Activated CD8-positive, alpha-beta memory T cell treated with anti-CD3 and anti-CD28 coated beads, Interleukin-2, amount 10 ng/mL, durations not matched to agents 7 days and 5 days (primary cell): ENCODE results near the gene REXO1. TPM values are rescaled to one million over a fixed set of nuclear protein-coding genes. Genes with fewer than 3 reads are reported as not detected.

ENCODE experiments used
- ATAC-seq: fragments of 150-1000 bp; cut with Tn5 transposase; one replicate; pipeline ENCODE4 v1.10.0; 2021; ENCODE audit warnings: moderate library complexity
- CTCF ChIA-PET: fragments of 350-600 bp; sonication (Branson Sonifier 250); formaldehyde crosslinking; loops from one replicate; lab custom pipeline; 2021; ENCODE audit warnings: antibody characterized with exemption; lab: Charles Lee
- DNase-seq: peaks from one replicate; pipeline ENCODE4 v3.0.0-alpha.2; 2020
- H3K27ac Mint-ChIP-seq: one replicate; pipeline ENCODE4 v1.8.0; 2021; ENCODE audit warnings: mild to moderate bottlenecking, mixed read lengths
- H3K27me3 Mint-ChIP-seq: one replicate; pipeline ENCODE4 v1.8.0; 2021; ENCODE audit warnings: mixed read lengths
- H3K36me3 Mint-ChIP-seq: one replicate; pipeline ENCODE4 v1.8.0; 2021; ENCODE audit warnings: mild to moderate bottlenecking, mixed read lengths
- H3K4me1 Mint-ChIP-seq: one replicate; pipeline ENCODE4 v1.8.0; 2021; ENCODE audit warnings: mixed read lengths
- H3K4me3 Mint-ChIP-seq: one replicate; pipeline ENCODE4 v1.8.0; 2021; ENCODE audit warnings: mild to moderate bottlenecking, moderate library complexity, mixed read lengths
- H3K9me3 Mint-ChIP-seq: one replicate; pipeline ENCODE4 v1.8.0; 2022; ENCODE audit warnings: low read depth, mixed read lengths
- total RNA-seq, 2 experiments: library from RNA; stranded (reverse); gene quantifications; one replicate each; pipeline ENCODE4 v1.2.3, GENCODE V29; 2021

REXO1 gene
- total RNA-seq, 2 experiments from 2014 or later = 58.4 to 68.4 TPM

- Mint-ChIP-seq H3K4me1 (peaks cover 38% of the 10 kb centered on the region), H3K27me3 (no peaks in the 10 kb centered on the region), H3K4me3 (peak overlapping the region; percentile 99), H3K9me3 (no peaks in the 10 kb centered on the region), H3K27ac (peak overlapping the region; percentile 98), H3K36me3 (peaks cover 11% of the 10 kb centered on the region)
- ATAC-seq (no peak), DNase-seq (no peak)
- CTCF ChIA-PET = interaction anchor here (0.6 to 2.9 kb wide), 7 partner anchors 9 to 210 kb away, joined by 3 to 27 read pairs (median 6); no protein-coding TSS in a partner anchor
These were observed 25.5 kb upstream of the REXO1 start for GRCh38 chr19:1873524-1874473.

GRCh38 chr19:1872807-1873523, 24.7 kb upstream of the REXO1 start:
- Mint-ChIP-seq H3K9me3 (no peaks in the 10 kb centered on the region), H3K4me1 (peaks cover 43% of the 10 kb centered on the region), H3K27me3 (no peaks in the 10 kb centered on the region), H3K27ac (no peak overlapping the region), H3K4me3 (no peak overlapping the region), H3K36me3 (peaks cover 11% of the 10 kb centered on the region)
- CTCF ChIA-PET = interaction anchor here (1.4 kb wide), 1 partner anchor 17 kb away, joined by 3 read pairs; no protein-coding TSS in a partner anchor
- ATAC-seq = no peak
- DNase-seq = no peak

GRCh38 chr19:1871630-1872029, 23.3 kb upstream of the REXO1 start:
- ATAC-seq (no peak), DNase-seq (no peak)
- no peaks in the 10 kb centered on the region for H3K9me3 Mint-ChIP-seq
- no peak overlapping the region for H3K27ac Mint-ChIP-seq
- H3K4me1 Mint-ChIP-seq = peaks cover 44% of the 10 kb centered on the region
- peaks cover 11% of the 10 kb centered on the region for H3K36me3 Mint-ChIP-seq
- CTCF ChIA-PET = interaction anchor here (1.4 kb wide), 1 partner anchor 16 kb away, joined by 3 read pairs; no protein-coding TSS in a partner anchor
- H3K4me3 Mint-ChIP-seq = no peak overlapping the region
- no peaks in the 10 kb centered on the region for H3K27me3 Mint-ChIP-seq

- no peak for ATAC-seq
- no peak for DNase-seq
- H3K4me1 Mint-ChIP-seq = peaks cover 40% of the 10 kb centered on the region
- peaks cover 11% of the 10 kb centered on the region for H3K36me3 Mint-ChIP-seq
- no peaks in the 10 kb centered on the region for H3K27me3 Mint-ChIP-seq
- H3K27ac Mint-ChIP-seq = no peak overlapping the region
- CTCF ChIA-PET = no interaction called here
- H3K9me3 Mint-ChIP-seq = no peaks in the 10 kb centered on the region
- H3K4me3 Mint-ChIP-seq = no peak overlapping the region
These were observed 22.9 kb upstream of the REXO1 start for GRCh38 chr19:1871140-1871597.

- H3K4me1 Mint-ChIP-seq = peaks cover 34% of the 10 kb centered on the region
- H3K4me3 Mint-ChIP-seq = no peak overlapping the region
- H3K9me3 Mint-ChIP-seq = no peaks in the 10 kb centered on the region
- peak overlapping the region; percentile 51 for H3K27ac Mint-ChIP-seq
- DNase-seq = no peak
- no peak for ATAC-seq
- CTCF ChIA-PET = interaction anchor here (0.6 to 1.0 kb wide), 4 partner anchors 11 to 28 kb away, joined by 3 to 5 read pairs (median 4); no protein-coding TSS in a partner anchor
- no peaks in the 10 kb centered on the region for H3K27me3 Mint-ChIP-seq
- H3K36me3 Mint-ChIP-seq = peaks cover 1% of the 10 kb centered on the region
These were observed 20.7 kb upstream of the REXO1 start for GRCh38 chr19:1868971-1869370.

GRCh38 chr19:1867349-1867724, 19.1 kb upstream of the REXO1 start:
- DNase-seq (no peak), ATAC-seq (no peak)
- peaks cover 30% of the 10 kb centered on the region for H3K4me1 Mint-ChIP-seq
- no peaks in the 10 kb centered on the region for H3K9me3 Mint-ChIP-seq
- no peak overlapping the region for H3K27ac Mint-ChIP-seq
- H3K36me3 Mint-ChIP-seq = no peaks in the 10 kb centered on the region
- H3K27me3 Mint-ChIP-seq = no peaks in the 10 kb centered on the region
- no peak overlapping the region for H3K4me3 Mint-ChIP-seq
- CTCF ChIA-PET = interaction anchor here (0.6 to 3.6 kb wide), 2 partner anchors 12 to 163 kb away, joined by 3 to 25 read pairs; no protein-coding TSS in a partner anchor

GRCh38 chr19:1866693-1867348, 18.5 kb upstream of the REXO1 start:
- Mint-ChIP-seq H3K4me1 (peaks cover 33% of the 10 kb centered on the region), H3K4me3 (no peak overlapping the region), H3K27me3 (no peaks in the 10 kb centered on the region), H3K36me3 (no peaks in the 10 kb centered on the region), H3K9me3 (no peaks in the 10 kb centered on the region), H3K27ac (peak overlapping the region; percentile 21)
- CTCF ChIA-PET = interaction anchor here (0.8 to 3.6 kb wide), 6 partner anchors 8 to 39 kb away, joined by 3 to 25 read pairs (median 3); no protein-coding TSS in a partner anchor
- no peak for ATAC-seq
- no peak for DNase-seq

GRCh38 chr19:1865172-1866010, 17.1 kb upstream of the REXO1 start:
- CTCF ChIA-PET = interaction anchor here (0.8 to 3.6 kb wide), 19 partner anchors 9 to 77 kb away, joined by 3 to 25 read pairs (median 7); partner anchors contain the start of genes ABHD17A, ADAT3 and SCAMP4
- Mint-ChIP-seq H3K27ac (peak overlapping the region; percentile 57), H3K27me3 (no peaks in the 10 kb centered on the region), H3K4me1 (peaks cover 41% of the 10 kb centered on the region), H3K36me3 (no peaks in the 10 kb centered on the region), H3K4me3 (peak overlapping the region; percentile 69), H3K9me3 (no peaks in the 10 kb centered on the region)
- ATAC-seq = no peak
- no peak for DNase-seq

- Mint-ChIP-seq H3K27me3 (no peaks in the 10 kb centered on the region), H3K4me1 (peaks cover 38% of the 10 kb centered on the region), H3K36me3 (no peaks in the 10 kb centered on the region), H3K27ac (peak overlapping the region; percentile 78), H3K9me3 (no peaks in the 10 kb centered on the region), H3K4me3 (peak overlapping the region; percentile 69)
- DNase-seq (peak; percentile 78), ATAC-seq (peak; percentile 25)
- CTCF ChIA-PET = interaction anchor here (0.7 to 3.6 kb wide), 17 partner anchors 10 to 78 kb away, joined by 3 to 25 read pairs (median 7); partner anchors contain the start of genes ABHD17A, ADAT3, REXO1 and SCAMP4
These were observed 16.3 kb upstream of the REXO1 start for GRCh38 chr19:1864480-1865171.

- CTCF ChIA-PET = interaction anchor here (0.7 to 3.6 kb wide), 16 partner anchors 9 to 78 kb away, joined by 3 to 25 read pairs (median 6); partner anchors contain the start of genes ABHD17A, ADAT3, REXO1 and SCAMP4
- Mint-ChIP-seq H3K27ac (peak overlapping the region; percentile 78), H3K4me1 (peaks cover 34% of the 10 kb centered on the region), H3K9me3 (no peaks in the 10 kb centered on the region), H3K36me3 (no peaks in the 10 kb centered on the region), H3K4me3 (peak overlapping the region; percentile 69), H3K27me3 (no peaks in the 10 kb centered on the region)
- ATAC-seq (peak; percentile 79), DNase-seq (peak; percentile 95)
These were observed 15.6 kb upstream of the REXO1 start for GRCh38 chr19:1863638-1864479.

- Mint-ChIP-seq H3K4me1 (peaks cover 33% of the 10 kb centered on the region), H3K36me3 (no peaks in the 10 kb centered on the region), H3K27ac (peak within 1 kb of the TSS; percentile 90), H3K27me3 (no peaks in the 10 kb centered on the region), H3K9me3 (no peaks in the 10 kb centered on the region), H3K4me3 (peak within 1 kb of the TSS; percentile 85)
- ATAC-seq (no peak), DNase-seq (no peak)
- CTCF ChIA-PET = no interaction called here
These were observed 15.0 kb upstream of the REXO1 start, which contains the start of gene KLF16 for GRCh38 chr19:1863328-1863637. Gene KLF16, minus strand, starts transcription at chr19:1863579. Its CDS starts 82 bp downstream, at chr19:1863497.
